H1 (cell line): ENCODE results near the gene CDH11. TPM values are rescaled to one million over a fixed set of nuclear protein-coding genes. Genes with fewer than 3 reads are reported as not detected.

Experiments
- CTCF ChIA-PET: fragments of 300-600 bp; sonication (Branson Sonifier 250); formaldehyde crosslinking; loops from one replicate; lab custom pipeline; 2021; ENCODE audit not compliant: partially characterized antibody; lab: Charles Lee
- POLR2A ChIA-PET: fragments of 300-600 bp; sonication (Branson Sonifier 250); formaldehyde crosslinking; loops from one replicate; lab custom pipeline; 2021; ENCODE audit warnings: inconsistent platforms; ENCODE audit not compliant: partially characterized antibody; lab: Charles Lee
- DNase-seq, 2 experiments: peaks; one replicate each; pipeline versions ENCODE4 v3.0.0 to v3.0.0-alpha.2; 2010 to 2022; ENCODE audit warnings: low spot score in 2 of 2, low read depth in 1 of 2, mixed read lengths in 1 of 2
- FAIRE-seq: peaks from 2 replicates; lab custom pipeline; 2011; peaks lifted over from hg19 to GRCh38; lab: Jason Lieb, UNC
- H2AFZ ChIP-seq: 2 replicates; pipeline ENCODE4 v1.8.1; 2012; ENCODE audit warnings: low read length, inconsistent platforms
- H2AK5ac ChIP-seq: 2 replicates; pipeline ENCODE4 v1.6.1; 2013; ENCODE audit warnings: low read depth, low read length
- H2BK120ac ChIP-seq: replicated peaks from 2 replicates; pipeline ENCODE3; 2013; ENCODE audit warnings: low read depth, low read length, inconsistent platforms
- H2BK12ac ChIP-seq: 2 replicates; pipeline ENCODE4 v1.6.1; 2013; ENCODE audit warnings: low read depth, low read length
- H2BK15ac ChIP-seq: 2 replicates; pipeline ENCODE4 v1.6.1; 2013; ENCODE audit warnings: low read length
- H2BK20ac ChIP-seq: 2 replicates; pipeline ENCODE4 v1.6.1; 2013; ENCODE audit warnings: low read length
- H2BK5ac ChIP-seq: 2 replicates; pipeline ENCODE4 v1.6.1; 2013; ENCODE audit warnings: low read depth, low read length
- H3K14ac ChIP-seq: 2 replicates; pipeline ENCODE4 v1.6.1; 2013; ENCODE audit warnings: inconsistent platforms; ENCODE audit not compliant: insufficient read length
- H3K18ac ChIP-seq: 2 replicates; pipeline ENCODE4 v1.6.1; 2013; ENCODE audit warnings: low read length; ENCODE audit errors: extremely low read depth
- H3K23ac ChIP-seq: 2 replicates; pipeline ENCODE4 v1.6.1; 2013; ENCODE audit warnings: inconsistent platforms; ENCODE audit not compliant: insufficient read length
- H3K23me2 ChIP-seq: 2 replicates; pipeline ENCODE4 v1.6.1; 2013; ENCODE audit warnings: low read depth, low read length
- H3K27ac ChIP-seq: 2 replicates; pipeline ENCODE4 v1.6.1; 2011; ENCODE audit warnings: low read depth, low read length, inconsistent platforms
- H3K27me3 ChIP-seq, 4 experiments: replicated peaks in 1 of 4; 1 replicate in 1 of 4; 2 replicates in 3 of 4; pipeline versions ENCODE4 v1.6.1 to v1.8.1; 2011 to 2013; ENCODE audit warnings: low read length in 3 of 4, mild to moderate bottlenecking in 3 of 4, inconsistent platforms in 2 of 4, mixed read lengths in 2 of 4, moderate library complexity in 1 of 4; ENCODE audit not compliant: control insufficient read depth in 3 of 4, insufficient read depth in 3 of 4; ENCODE audit errors: extremely low read depth in 1 of 4
- H3K36me3 ChIP-seq, 4 experiments: 2 replicates each; pipeline versions ENCODE4 v1.6.1 to v1.8.1; 2011 to 2013; ENCODE audit warnings: mild to moderate bottlenecking in 4 of 4, low read length in 3 of 4, moderate library complexity in 2 of 4, control low read depth in 1 of 4, inconsistent platforms in 1 of 4; ENCODE audit not compliant: insufficient read depth in 4 of 4, control insufficient read depth in 2 of 4
- H3K4ac ChIP-seq: replicated peaks from 2 replicates; pipeline ENCODE3; 2013; ENCODE audit warnings: low read length, low read depth, mixed read lengths, inconsistent platforms; ENCODE audit not compliant: insufficient read length
- H3K4me1 ChIP-seq, 4 experiments: replicated peaks in 1 of 4; 1 replicate in 1 of 4; 2 replicates in 3 of 4; pipeline versions ENCODE4 v1.6.1 to v1.8.1; 2011 to 2013; ENCODE audit warnings: low read length in 3 of 4, inconsistent platforms in 2 of 4, mixed read lengths in 1 of 4; ENCODE audit not compliant: insufficient read depth in 4 of 4, control insufficient read depth in 3 of 4
- H3K4me2 ChIP-seq, 2 experiments: 2 replicates each; pipeline versions ENCODE4 v1.6.1 to v1.8.1; 2011 to 2013; ENCODE audit warnings: low read depth in 2 of 2, low read length in 2 of 2, control low read depth in 1 of 2, inconsistent platforms in 1 of 2, mild to moderate bottlenecking in 1 of 2; ENCODE audit not compliant: insufficient read depth in 1 of 2
- H3K4me3 ChIP-seq, 4 experiments: fragments of 200-600, 300-600 bp in 1 of 4; sonication (generic), shearing (Covaris generic), sonication (Bioruptor Twin) in 1 of 4; 2 replicates each; pipeline versions ENCODE4 v1.5.1 to v1.8.1; 2011 to 2016; ENCODE audit warnings: low read length in 4 of 4, low read depth in 3 of 4, control low read depth in 2 of 4, inconsistent platforms in 2 of 4, mild to moderate bottlenecking in 2 of 4, mixed read lengths in 1 of 4, moderate library complexity in 1 of 4; ENCODE audit not compliant: insufficient read depth in 2 of 4; ENCODE audit errors: extremely low read depth in 1 of 4
- H3K56ac ChIP-seq: replicated peaks from 2 replicates; pipeline ENCODE3; 2013; ENCODE audit warnings: low read depth, mild to moderate bottlenecking, mixed read lengths, low read length, inconsistent platforms; ENCODE audit not compliant: insufficient read length
- H3K79me1 ChIP-seq: 2 replicates; pipeline ENCODE4 v1.6.1; 2013; ENCODE audit warnings: low read depth, low read length, control low read depth
- H3K79me2 ChIP-seq, 2 experiments: 2 replicates each; pipeline versions ENCODE4 v1.6.1 to v1.8.1; 2012 to 2013; ENCODE audit warnings: low read length in 2 of 2, mild to moderate bottlenecking in 2 of 2, inconsistent platforms in 1 of 2; ENCODE audit not compliant: insufficient read depth in 2 of 2, control insufficient read depth in 1 of 2
- H3K9ac ChIP-seq, 4 experiments: replicated peaks in 1 of 4; 1 replicate in 1 of 4; 2 replicates in 3 of 4; pipeline versions ENCODE4 v1.6.1 to v1.8.1; 2011 to 2013; ENCODE audit warnings: low read depth in 3 of 4, low read length in 3 of 4, control low read depth in 2 of 4, mild to moderate bottlenecking in 2 of 4, moderate library complexity in 2 of 4, inconsistent platforms in 1 of 4; ENCODE audit errors: extremely low read depth in 1 of 4
- H3K9me3 ChIP-seq, 2 experiments: 2 replicates each; pipeline versions ENCODE4 v1.6.1 to v1.8.1; 2012 to 2013; ENCODE audit warnings: mild to moderate bottlenecking in 2 of 2, moderate library complexity in 2 of 2, control low read depth in 1 of 2, inconsistent platforms in 1 of 2, low read depth in 1 of 2, low read length in 1 of 2, mixed read lengths in 1 of 2; ENCODE audit not compliant: insufficient read depth in 2 of 2
- H4K20me1 ChIP-seq, 2 experiments: replicated peaks in 1 of 2; 2 replicates each; pipeline versions ENCODE3 to v1.8.1; 2011 to 2013; ENCODE audit warnings: inconsistent platforms in 2 of 2, low read length in 2 of 2, mild to moderate bottlenecking in 1 of 2; ENCODE audit not compliant: insufficient read depth in 2 of 2, control insufficient read depth in 1 of 2
- H4K5ac ChIP-seq: 2 replicates; pipeline ENCODE4 v1.6.1; 2013; ENCODE audit warnings: low read length, low read depth, mixed read lengths, inconsistent platforms; ENCODE audit not compliant: insufficient read length
- H4K8ac ChIP-seq: 2 replicates; pipeline ENCODE4 v1.8.0; 2013; ENCODE audit warnings: mild to moderate bottlenecking, moderate library complexity, low read length, inconsistent platforms; ENCODE audit not compliant: insufficient read depth; ENCODE audit errors: extremely low read depth
- H4K91ac ChIP-seq: replicated peaks from 2 replicates; pipeline ENCODE3; 2013; ENCODE audit warnings: low read length, mixed read lengths, inconsistent platforms; ENCODE audit not compliant: insufficient read length
- CREB1 ChIP-seq: IDR thresholded peaks from 2 replicates; pipeline ENCODE4 v1.6.1; 2012; ENCODE audit warnings: inconsistent platforms
- GTF2F1 ChIP-seq: IDR thresholded peaks from 2 replicates; pipeline ENCODE4 v1.6.1; 2012; ENCODE audit warnings: low read depth, low read length, improper control_type of control experiment, borderline replicate concordance
- MAFK ChIP-seq: IDR thresholded peaks from 2 replicates; pipeline ENCODE4 v1.6.1; 2012; ENCODE audit warnings: low read depth, mild to moderate bottlenecking, improper control_type of control experiment, low read length
- NANOG ChIP-seq: IDR thresholded peaks from 2 replicates; pipeline ENCODE4 v1.6.1; 2011; ENCODE audit warnings: low read length, low read depth, mild to moderate bottlenecking, inconsistent platforms; ENCODE audit not compliant: insufficient read depth, poor library complexity, severe bottlenecking
- SIX5 ChIP-seq: IDR thresholded peaks from 2 replicates; pipeline ENCODE4 v1.6.1; 2011; ENCODE audit warnings: mild to moderate bottlenecking, low read depth, low read length
- SP2 ChIP-seq: IDR thresholded peaks from 2 replicates; pipeline ENCODE4 v1.6.1; 2012; ENCODE audit warnings: mild to moderate bottlenecking, low read length, inconsistent platforms
- TAF7 ChIP-seq: optimal IDR thresholded peaks from 2 replicates; pipeline ENCODE3; 2011; ENCODE audit warnings: low read depth, mild to moderate bottlenecking, inconsistent platforms, low read length, moderate library complexity, borderline replicate concordance
- TBP ChIP-seq: IDR thresholded peaks from 2 replicates; pipeline ENCODE4 v1.6.1; 2011; ENCODE audit warnings: low read depth, low read length, improper control_type of control experiment
- WGBS, 2 experiments: shearing (Covaris generic) in 1 of 2; methylation state at CpG; one replicate each; pipeline versions ENCODE4 v1.1.6 to v1.1.7; 2013 to 2015; ENCODE audit warnings: low lambda C conversion rate in 2 of 2, mixed read lengths in 2 of 2, inconsistent platforms in 1 of 2, low coverage in 1 of 2, missing lambda C conversion rate in 1 of 2; ENCODE audit not compliant: insufficient replicate concordance in 2 of 2, insufficient coverage in 1 of 2, insufficient read length in 1 of 2; ENCODE audit errors: extremely low coverage in 1 of 2, missing lambda C conversion rate in 1 of 2; 5-methylcytosine and 5-hydroxymethylcytosine counted together
- polyA plus RNA-seq, 7 experiments: library from polyadenylated mRNA; depleted of rRNA in 3 of 7; stranded (reverse) in 5 of 7; unstranded in 2 of 7; fragments of >200 nt in 5 of 7; fragments of 200-250 nt in 2 of 7; gene quantifications; 1 replicate in 5 of 7; 2 replicates in 1 of 7; 4 replicates in 1 of 7; pipeline versions ENCODE4 v1.2.1 to v1.2.3, GENCODE V29; 2011 to 2013; ENCODE audit warnings: missing spikeins in 2 of 7, mixed read lengths in 2 of 7
- total RNA-seq: library from RNA; stranded (reverse); fragmentation: NEBNext Ultra II Directional; extraction: Animal tissue kit (Norgen Biotek cat#: 25700); gene quantifications from 2 replicates; pipeline ENCODE4 v1.2.1, GENCODE V29; 2021

CDH11 gene
- total and polyA plus RNA-seq, 2 of the 8 experiments (the other 6 are each of a cell fraction or from before 2014, with no cell fraction given), result 3.3 to 8.4 TPM

DNA sequence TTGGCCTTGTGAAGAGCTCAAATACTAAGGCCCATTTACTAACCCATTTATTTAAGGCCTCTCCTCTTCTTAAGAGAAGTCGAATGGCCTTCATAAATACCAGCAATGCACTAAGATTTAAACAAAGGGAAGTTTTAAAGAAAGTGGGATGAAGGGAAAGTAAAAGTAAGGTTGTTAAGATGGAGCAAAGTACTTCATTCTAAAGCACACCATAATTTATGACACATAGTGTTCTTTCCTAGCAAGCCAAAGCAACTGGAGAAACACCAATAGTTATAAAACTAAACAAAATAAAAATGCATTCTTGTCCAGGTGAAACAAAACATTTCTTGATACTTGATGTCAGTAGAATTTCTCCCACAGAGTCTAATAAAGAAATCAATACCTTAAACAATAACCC lies 27.9 kb downstream of the CDH11 start:
- no peak overlapping the region for H2BK12ac ChIP-seq
- H3K79me1 ChIP-seq, result no peaks in the 10 kb centered on the region; the same call in 1 of the 2 replicates
- H3K18ac ChIP-seq, result no peak overlapping the region
- ChIA-PET POLR2A (no interaction called here), CTCF (interaction anchor here (1.0 kb wide), 1 partner anchor 251 kb away, joined by 3 read pairs; no protein-coding TSS in a partner anchor)
- WGBS, 2 experiments, result 73% methylated on average over 1 of the region's 1 CpG; no CpG with 5 or more reads in 1 of the 2 experiments
- no peak overlapping the region for H3K23ac ChIP-seq
- no peak overlapping the region for H2BK120ac ChIP-seq
- H3K4me1 ChIP-seq, result no peaks in the 10 kb centered on the region
- no peaks in the 10 kb centered on the region for H3K23me2 ChIP-seq
- H3K79me2 ChIP-seq, result no peaks in the 10 kb centered on the region
- DNase-seq, result no peak
- H3K56ac ChIP-seq, result no peak overlapping the region
- no peaks in the 10 kb centered on the region for H4K20me1 ChIP-seq
- no peak overlapping the region for H4K91ac ChIP-seq
- TF ChIP-seq GTF2F1, result no peak
- TF ChIP-seq SP2, result no peak
- TF ChIP-seq TBP, result no peak
- TF ChIP-seq SIX5, result no peak
- no peak for TF ChIP-seq TAF7
- TF ChIP-seq NANOG, result no peak
- no peak for TF ChIP-seq MAFK
- TF ChIP-seq CREB1, result no peak
- no peak overlapping the region for H3K27ac ChIP-seq
- H3K4me3 ChIP-seq, result no peak overlapping the region
- no peak overlapping the region for H2BK5ac ChIP-seq
- no peak overlapping the region for H3K14ac ChIP-seq
- H3K27me3 ChIP-seq, result no peaks in the 10 kb centered on the region
- H3K9me3 ChIP-seq, result no peaks in the 10 kb centered on the region
- no peak overlapping the region for H2AFZ ChIP-seq
- no peak overlapping the region for H3K4ac ChIP-seq
- no peak overlapping the region for H2BK15ac ChIP-seq
- H3K4me2 ChIP-seq, result no peak overlapping the region
- FAIRE-seq, result no peak
- no peak overlapping the region for H4K5ac ChIP-seq
- H3K36me3 ChIP-seq, result no peaks in the 10 kb centered on the region
- H2AK5ac ChIP-seq, result no peak overlapping the region
- no peak overlapping the region for H2BK20ac ChIP-seq
- no peak overlapping the region for H4K8ac ChIP-seq
- no peak overlapping the region for H3K9ac ChIP-seq
